Endothelial cell of umbilical vein (primary cell): ENCODE measurements around the gene CCDC80. TPM values are rescaled to one million over a fixed set of nuclear protein-coding genes. Genes with fewer than 3 reads are reported as not detected.

Experiments used
- BruUV-seq: library from RNA; stranded (reverse); fragments of 400-500 nt; replicated peaks from 2 replicates; lab custom pipeline; 2021; lab: Mats Ljungman, UMichigan
- CTCF ChIA-PET: fragments of 300-600, 350-600 bp; sonication (Branson Sonifier 250); formaldehyde crosslinking; loops from one replicate; lab custom pipeline; 2021; ENCODE audit warnings: antibody characterized with exemption, inconsistent platforms; lab: Charles Lee
- POLR2A ChIA-PET: fragments of 300-600, 350-600 bp; sonication (Branson Sonifier 250); formaldehyde crosslinking; loops from one replicate; lab custom pipeline; 2021; ENCODE audit warnings: antibody characterized with exemption, inconsistent platforms; lab: Charles Lee
- DNase-seq: peaks from one replicate; pipeline ENCODE4 v3.0.0-alpha.2; 2011; ENCODE audit warnings: low read depth, low spot score
- FAIRE-seq: peaks from 2 replicates; lab custom pipeline; 2011; peaks lifted over from hg19 to GRCh38; lab: Jason Lieb, UNC
- H2AFZ ChIP-seq: 2 replicates; pipeline ENCODE4 v1.6.0; 2012; ENCODE audit warnings: low read depth, low read length, control low read depth, inconsistent platforms
- H3K27ac ChIP-seq: 2 replicates; pipeline ENCODE4 v1.5.1; 2011; ENCODE audit warnings: low read depth, mild to moderate bottlenecking, control low read depth, low read length, moderate library complexity; ENCODE audit not compliant: insufficient read depth
- H3K27me3 ChIP-seq, 2 experiments: 2 replicates each; pipeline versions ENCODE4 v1.6.0 to v1.6.1; 2011; ENCODE audit warnings: low read length in 2 of 2, mixed read lengths in 1 of 2; ENCODE audit not compliant: control insufficient read depth in 2 of 2, insufficient read depth in 2 of 2
- H3K36me3 ChIP-seq, 2 experiments: 2 replicates in 1 of 2; 3 replicates in 1 of 2; pipeline ENCODE4 v1.5.1; 2011; ENCODE audit warnings: low read length in 2 of 2, mild to moderate bottlenecking in 1 of 2, moderate library complexity in 1 of 2; ENCODE audit not compliant: control insufficient read depth in 2 of 2, insufficient read depth in 2 of 2; ENCODE audit errors: extremely low read depth in 1 of 2
- H3K4me1 ChIP-seq: 3 replicates; pipeline ENCODE4 v1.5.1; 2011; ENCODE audit warnings: mild to moderate bottlenecking, low read length; ENCODE audit not compliant: control insufficient read depth, insufficient read depth; ENCODE audit errors: extremely low read depth
- H3K4me2 ChIP-seq: 2 replicates; pipeline ENCODE4 v1.6.1; 2011; ENCODE audit warnings: low read length, control low read depth, mixed read lengths; ENCODE audit not compliant: insufficient read depth
- H3K4me3 ChIP-seq, 3 experiments: fragments of 200-600 bp in 1 of 3; sonication (generic), shearing (Covaris generic) in 1 of 3; replicated peaks in 1 of 3; 2 replicates each; pipeline ENCODE4 v1.5.1; 2011 to 2016; ENCODE audit warnings: control low read depth in 3 of 3, low read length in 3 of 3, mild to moderate bottlenecking in 2 of 3, inconsistent platforms in 1 of 3, low read depth in 1 of 3, moderate library complexity in 1 of 3; ENCODE audit not compliant: insufficient read depth in 1 of 3
- H3K79me2 ChIP-seq: 2 replicates; pipeline ENCODE4 v1.6.0; 2012; ENCODE audit warnings: low read length, inconsistent platforms; ENCODE audit not compliant: control insufficient read depth, insufficient read depth
- H3K9ac ChIP-seq: replicated peaks from 2 replicates; pipeline ENCODE3; 2011; ENCODE audit warnings: low read length, control low read depth; ENCODE audit not compliant: insufficient read depth; ENCODE audit errors: extremely low read depth
- H3K9me1 ChIP-seq: replicated peaks from 3 replicates; pipeline ENCODE4 v1.6.0; 2011; ENCODE audit warnings: mild to moderate bottlenecking, low read length; ENCODE audit not compliant: control insufficient read depth, insufficient read depth; ENCODE audit errors: extremely low read depth
- H3K9me3 ChIP-seq: replicated peaks from 2 replicates; pipeline ENCODE4 v1.5.1; 2012; ENCODE audit warnings: low read length, inconsistent platforms; ENCODE audit not compliant: control insufficient read depth, insufficient read depth
- H4K20me1 ChIP-seq: replicated peaks from 2 replicates; pipeline ENCODE3; 2011; ENCODE audit warnings: mild to moderate bottlenecking, low read length; ENCODE audit not compliant: control insufficient read depth, insufficient read depth; ENCODE audit errors: extremely low read depth
- EZH2 ChIP-seq: IDR thresholded peaks from 2 replicates; pipeline ENCODE4 v1.6.1; 2012; ENCODE audit warnings: borderline replicate concordance, low read depth, mild to moderate bottlenecking, moderate library complexity, low read length, inconsistent platforms; ENCODE audit not compliant: severe bottlenecking
- FOS ChIP-seq: IDR thresholded peaks from 2 replicates; pipeline ENCODE4 v1.6.1; 2011; ENCODE audit warnings: mild to moderate bottlenecking, low read length, moderate library complexity, borderline replicate concordance; ENCODE audit not compliant: insufficient read depth
- GATA2 ChIP-seq: IDR thresholded peaks from 2 replicates; pipeline ENCODE4 v1.7.0; 2011; ENCODE audit warnings: low read depth, mild to moderate bottlenecking, moderate library complexity, mixed read lengths, low read length; ENCODE audit not compliant: insufficient read length, insufficient read depth
- JUN ChIP-seq: IDR thresholded peaks from 2 replicates; pipeline ENCODE4 v1.6.1; 2011; ENCODE audit warnings: borderline replicate concordance, low read depth; ENCODE audit not compliant: insufficient read length, insufficient read depth
- MYC ChIP-seq: IDR thresholded peaks from one replicate; pipeline ENCODE4 v1.6.1; 2011; ENCODE audit warnings: mild to moderate bottlenecking, low read depth, low read length
- POLR2A ChIP-seq: IDR thresholded peaks from 2 replicates; pipeline ENCODE4 v1.6.1; 2012; ENCODE audit warnings: low read depth, mild to moderate bottlenecking, control low read depth, low read length
- POLR2AphosphoS5 ChIP-seq: IDR thresholded peaks from 2 replicates; pipeline ENCODE4 v1.6.1; 2012; ENCODE audit warnings: low read depth, mild to moderate bottlenecking, control low read depth, low read length, moderate library complexity; ENCODE audit not compliant: insufficient read depth
- dilution Hi-C: fragments of 300-500 bp; cut with MboI; formaldehyde crosslinking; loops from one replicate; pipeline ENCODE4 v1.15.0; 2019; ENCODE audit warnings: low sequenced_read_pairs; ENCODE audit not compliant: extremely low pct_ligation_motif_present
- intact Hi-C: fragments of 100-400 bp; cut with micrococcal nuclease; formaldehyde crosslinking; loops from one replicate; pipeline ENCODE4 v1.10.0; 2022
- polyA plus RNA-seq, 4 experiments: library from polyadenylated mRNA; depleted of rRNA in 3 of 4; stranded (reverse) in 3 of 4; unstranded in 1 of 4; fragments of >200 nt; gene quantifications; 2 replicates each; pipeline versions ENCODE4 v1.2.1 to v1.2.3, GENCODE V29; 2011 to 2012; ENCODE audit warnings: missing spikeins in 1 of 4
- total RNA-seq: library from RNA; stranded (reverse); gene quantifications from 2 replicates; pipeline ENCODE4 v1.2.3, GENCODE V29; 2021
- TF ChIP-seq, protein P1 (sequence below), 2 donors: IDR thresholded peaks; 1 replicate in 1 of 2; 2 replicates in 1 of 2; pipeline ENCODE4 v1.5.1; 2011; ENCODE audit warnings: low read length in 2 of 2, mild to moderate bottlenecking in 2 of 2, moderate library complexity in 2 of 2, control low read depth in 1 of 2, inconsistent platforms in 1 of 2, low read depth in 1 of 2; ENCODE audit not compliant: insufficient read depth in 1 of 2; ENCODE audit errors: extremely low read depth in 1 of 2
- TF ChIP-seq, protein P2 (sequence below): IDR thresholded peaks from 2 replicates; pipeline ENCODE4 v1.6.1; 2011; ENCODE audit not compliant: insufficient read depth, insufficient read length

CCDC80 gene
- total and polyA plus RNA-seq, 2 donors (not counting 3 experiments of a cell fraction or from before 2014, with no cell fraction given), result 28.4 to 77.2 TPM

- FAIRE-seq (no peak), DNase-seq (no peak)
- ChIA-PET POLR2A (interaction anchor here (1.0 kb wide), 1 partner anchor 62 kb away, joined by 5 read pairs; no protein-coding TSS in a partner anchor), CTCF (interaction anchor here (1.1 to 3.3 kb wide), 7 partner anchors 10 to 468 kb away, joined by 3 to 22 read pairs (median 5); partner anchors contain the start of gene CCDC80)
- BruUV-seq, result no TSS peak
- dilution Hi-C loops (no loop called here), intact Hi-C loops (no loop called here)
- no peak overlapping the region for H3K9ac ChIP-seq
- no peak overlapping the region for H3K27ac ChIP-seq
- H3K4me1 ChIP-seq, result no peaks in the 10 kb centered on the region
- no peak for TF ChIP-seq MYC
- no peak for TF ChIP-seq JUN
- TF ChIP-seq, protein P1, sequence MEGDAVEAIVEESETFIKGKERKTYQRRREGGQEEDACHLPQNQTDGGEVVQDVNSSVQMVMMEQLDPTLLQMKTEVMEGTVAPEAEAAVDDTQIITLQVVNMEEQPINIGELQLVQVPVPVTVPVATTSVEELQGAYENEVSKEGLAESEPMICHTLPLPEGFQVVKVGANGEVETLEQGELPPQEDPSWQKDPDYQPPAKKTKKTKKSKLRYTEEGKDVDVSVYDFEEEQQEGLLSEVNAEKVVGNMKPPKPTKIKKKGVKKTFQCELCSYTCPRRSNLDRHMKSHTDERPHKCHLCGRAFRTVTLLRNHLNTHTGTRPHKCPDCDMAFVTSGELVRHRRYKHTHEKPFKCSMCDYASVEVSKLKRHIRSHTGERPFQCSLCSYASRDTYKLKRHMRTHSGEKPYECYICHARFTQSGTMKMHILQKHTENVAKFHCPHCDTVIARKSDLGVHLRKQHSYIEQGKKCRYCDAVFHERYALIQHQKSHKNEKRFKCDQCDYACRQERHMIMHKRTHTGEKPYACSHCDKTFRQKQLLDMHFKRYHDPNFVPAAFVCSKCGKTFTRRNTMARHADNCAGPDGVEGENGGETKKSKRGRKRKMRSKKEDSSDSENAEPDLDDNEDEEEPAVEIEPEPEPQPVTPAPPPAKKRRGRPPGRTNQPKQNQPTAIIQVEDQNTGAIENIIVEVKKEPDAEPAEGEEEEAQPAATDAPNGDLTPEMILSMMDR (IDR thresholded peaks at IDR 0.05; ENCODE audit: extremely low read depth in 1 of 2, insufficient read depth in 1 of 2, low read depth in 1 of 2, low read length in 2 of 2), result no peak
- no peak for TF ChIP-seq POLR2AphosphoS5
- no peak for TF ChIP-seq EZH2
- no peak for TF ChIP-seq GATA2
- TF ChIP-seq, protein P2, sequence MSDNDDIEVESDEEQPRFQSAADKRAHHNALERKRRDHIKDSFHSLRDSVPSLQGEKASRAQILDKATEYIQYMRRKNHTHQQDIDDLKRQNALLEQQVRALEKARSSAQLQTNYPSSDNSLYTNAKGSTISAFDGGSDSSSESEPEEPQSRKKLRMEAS, result no peak
- TF ChIP-seq POLR2A, result no peak
- no peak for TF ChIP-seq FOS
- H3K9me1 ChIP-seq, result no peaks in the 10 kb centered on the region
- no peaks in the 10 kb centered on the region for H3K27me3 ChIP-seq
- no peak overlapping the region for H3K4me2 ChIP-seq
- no peaks in the 10 kb centered on the region for H3K79me2 ChIP-seq
- no peaks in the 10 kb centered on the region for H3K9me3 ChIP-seq
- peaks cover 0 to 2% of the 10 kb centered on the region in 2 experiments for H3K36me3 ChIP-seq
- H4K20me1 ChIP-seq, result no peaks in the 10 kb centered on the region
- no peak overlapping the region for H3K4me3 ChIP-seq
- H2AFZ ChIP-seq, result no peak overlapping the region
Measured at GRCh38 chr3:112579232-112579631, 61.7 kb downstream of the CCDC80 start.
